GM19328 (cell line): Measurements from ENCODE around the gene DACT2.
"Not testable (repeated sequence)": the region's sequence is repeated elsewhere in the genome, so short reads cannot be mapped to it uniquely, and the experiment has no call there.

Source experiments
- ATAC-seq: cut with Tn5 transposase; IDR thresholded peaks from one replicate; pipeline ENCODE4 v1.9.1; 2021; ENCODE audit warnings: mild to moderate bottlenecking, moderate library complexity; ENCODE audit not compliant: unreplicated experiment

DACT2 gene

GRCh38 chr6:168326294-168327261, 7.0 kb upstream of the DACT2 start:
- ATAC-seq = no peak

GRCh38 chr6:168322966-168323365, 3.4 kb upstream of the DACT2 start:
- ATAC-seq = no peak

GRCh38 chr6:168320634-168321033, 1.1 kb upstream of the DACT2 start:
- ATAC-seq = no peak

- ATAC-seq = no peak
Observed at GRCh38 chr6:168318579-168319278, 848 bp downstream of the DACT2 start.

GRCh38 chr6:168318090-168318489, 1.5 kb downstream of the DACT2 start:
- ATAC-seq = no peak

- ATAC-seq = no peak
Observed at GRCh38 chr6:168315596-168315995, 4.0 kb downstream of the DACT2 start.

GRCh38 chr6:168314948-168315347, 4.6 kb downstream of the DACT2 start:
- ATAC-seq = no peak

GRCh38 chr6:168314021-168314420, 5.6 kb downstream of the DACT2 start:
- no peak for ATAC-seq

GRCh38 chr6:168313431-168314011, 6.1 kb downstream of the DACT2 start:
- no peak for ATAC-seq

GRCh38 chr6:168312125-168312507, 7.5 kb downstream of the DACT2 start:
- ATAC-seq = not testable (repeated sequence)

- ATAC-seq = no peak
Observed at GRCh38 chr6:168311410-168312124, 8.0 kb downstream of the DACT2 start.

GRCh38 chr6:168310945-168311344, 8.6 kb downstream of the DACT2 start:
- no peak for ATAC-seq

- no peak for ATAC-seq
Observed at GRCh38 chr6:168310403-168310802, 9.2 kb downstream of the DACT2 start.

GRCh38 chr6:168309997-168310396, 9.6 kb downstream of the DACT2 start:
- ATAC-seq = no peak

GRCh38 chr6:168309183-168309582, 10.4 kb downstream of the DACT2 start:
- no peak for ATAC-seq

- no peak for ATAC-seq
Observed at GRCh38 chr6:168308390-168309144, 11.0 kb downstream of the DACT2 start.

- no peak for ATAC-seq
Observed at GRCh38 chr6:168307695-168308021, 11.9 kb downstream of the DACT2 start.

GRCh38 chr6:168307015-168307694, 12.4 kb downstream of the DACT2 start:
- no peak for ATAC-seq

- no peak for ATAC-seq
Observed at GRCh38 chr6:168305863-168306262, 13.7 kb downstream of the DACT2 start.
